ENCODE results near the gene ARHGAP25. TPM values are rescaled to one million over a fixed set of nuclear protein-coding genes. Genes with fewer than 3 reads are reported as not detected.

Gene ARHGAP25
- total and polyA plus RNA-seq, 10 of the 15 experiments (the other 5 are each of a cell fraction or from before 2014, with no cell fraction given): 0.15 to 1.0 (median 0.46) TPM

GRCh38 chr2:68722712-68723111 is 11.9 kb upstream of the ARHGAP25 start:
- no peak overlapping the region for H3K4me3 ChIP-seq
- no peak overlapping the region for H3K9ac ChIP-seq (ENCODE audit: control insufficient read depth, insufficient read depth, low read length)
- H4K20me1 ChIP-seq (ENCODE audit: control insufficient read depth, insufficient read depth): no peaks in the 10 kb centered on the region
- 0 out of 2 replicates have a peak, but pooled peaks have one; percentile 12 for TF ChIP-seq RAD21 (IDR thresholded peaks at IDR 0.05; ENCODE audit: insufficient read depth, low read depth, low read length)
- TF ChIP-seq, protein P1, sequence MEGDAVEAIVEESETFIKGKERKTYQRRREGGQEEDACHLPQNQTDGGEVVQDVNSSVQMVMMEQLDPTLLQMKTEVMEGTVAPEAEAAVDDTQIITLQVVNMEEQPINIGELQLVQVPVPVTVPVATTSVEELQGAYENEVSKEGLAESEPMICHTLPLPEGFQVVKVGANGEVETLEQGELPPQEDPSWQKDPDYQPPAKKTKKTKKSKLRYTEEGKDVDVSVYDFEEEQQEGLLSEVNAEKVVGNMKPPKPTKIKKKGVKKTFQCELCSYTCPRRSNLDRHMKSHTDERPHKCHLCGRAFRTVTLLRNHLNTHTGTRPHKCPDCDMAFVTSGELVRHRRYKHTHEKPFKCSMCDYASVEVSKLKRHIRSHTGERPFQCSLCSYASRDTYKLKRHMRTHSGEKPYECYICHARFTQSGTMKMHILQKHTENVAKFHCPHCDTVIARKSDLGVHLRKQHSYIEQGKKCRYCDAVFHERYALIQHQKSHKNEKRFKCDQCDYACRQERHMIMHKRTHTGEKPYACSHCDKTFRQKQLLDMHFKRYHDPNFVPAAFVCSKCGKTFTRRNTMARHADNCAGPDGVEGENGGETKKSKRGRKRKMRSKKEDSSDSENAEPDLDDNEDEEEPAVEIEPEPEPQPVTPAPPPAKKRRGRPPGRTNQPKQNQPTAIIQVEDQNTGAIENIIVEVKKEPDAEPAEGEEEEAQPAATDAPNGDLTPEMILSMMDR (IDR thresholded peaks at IDR 0.05 in 2 of 3, conservative IDR thresholded peaks at IDR 0.05 in 1 of 3; ENCODE audit: control insufficient read depth in 2 of 3, extremely low read depth in 1 of 3, insufficient read depth in 1 of 3, low read depth in 3 of 3, low read length in 3 of 3): peak in 2 of 3 experiments; percentile 4 to 13; a peak in 1 of 6 replicates
- TF ChIP-seq CUX1 (IDR thresholded peaks at IDR 0.05; ENCODE audit: insufficient replicate concordance, low read depth, low read length): no peak
- POLR2A ChIA-PET: no interaction called here
- 84% methylated on average over 8 of the region's 8 CpGs for WGBS (ENCODE audit: insufficient coverage, insufficient replicate concordance, low lambda C conversion rate, missing lambda C conversion rate)
- SMC1A ChIA-PET (ENCODE audit: uncharacterized antibody, unreplicated experiment): interaction anchor here (0.9 to 2.0 kb wide), 2 partner anchors 14 to 29 kb away, joined by 3 to 6 read pairs; no protein-coding TSS in a partner anchor
- H3K27ac ChIP-seq (ENCODE audit: control insufficient read depth, insufficient read depth): no peak overlapping the region
- no peak overlapping the region for H3K4me2 ChIP-seq (ENCODE audit: control insufficient read depth, insufficient read depth)
- no peak overlapping the region for H2AFZ ChIP-seq (ENCODE audit: control insufficient read depth, low read depth, low read length)
- BruUV-seq (replicated peaks): no TSS peak
- H3K9me3 ChIP-seq (replicated peaks; ENCODE audit: control insufficient read depth, insufficient read depth, low read length): no peaks in the 10 kb centered on the region
- no peaks in the 10 kb centered on the region for H3K79me2 ChIP-seq (ENCODE audit: control insufficient read depth, insufficient read depth, low read length)
- CTCF ChIA-PET: interaction anchor here (0.6 to 4.5 kb wide), 11 partner anchors 14 to 725 kb away, joined by 3 to 17 read pairs (median 4); no protein-coding TSS in a partner anchor
- FAIRE-seq (no peak), DNase-seq (ENCODE audit: low read depth, low spot score) (no peak), ATAC-seq (no peak)
- intact Hi-C loops (cut with micrococcal nuclease; ENCODE audit: unreplicated experiment) (no loop called here), in situ Hi-C loops (cut with MboI) (no loop called here)
- no peaks in the 10 kb centered on the region for H3K36me3 ChIP-seq (ENCODE audit: control insufficient read depth in 2 of 2, insufficient read depth in 2 of 2, low read length in 1 of 2)
- RAD21 ChIA-PET (ENCODE audit: unreplicated experiment): interaction anchor here (1.0 kb wide), 2 partner anchors 203 to 259 kb away, joined by 3 read pairs; no protein-coding TSS in a partner anchor
- H3K4me1 ChIP-seq (ENCODE audit: control insufficient read depth, insufficient read depth, low read length): peaks cover 33% of the 10 kb centered on the region
- H3K27me3 ChIP-seq (replicated peaks in 1 of 2; ENCODE audit: control insufficient read depth in 2 of 2, insufficient read depth in 2 of 2, low read length in 1 of 2): no peaks in the 10 kb centered on the region; a peak in 1 of 4 replicates

Measured in GM12878 (cell line).